ENCODE measurements around the gene CRAMP1.

GRCh38 chr16:1642753-1643152 lies 30.6 kb downstream of the CRAMP1 start:
- no peak for TF ChIP-seq TAF1 (IDR thresholded peaks at IDR 0.05; ENCODE audit: borderline replicate concordance, insufficient read depth, low read length)
- no peak for TF ChIP-seq REST (IDR thresholded peaks at IDR 0.05; ENCODE audit: insufficient read depth in 1 of 2, low read depth in 2 of 2, low read length in 2 of 2)
- no peak for TF ChIP-seq SIN3A (IDR thresholded peaks at IDR 0.05; ENCODE audit: borderline replicate concordance, insufficient read depth, low read length)
- no peak for TF ChIP-seq POLR2AphosphoS5 (IDR thresholded peaks at IDR 0.05; ENCODE audit: low read depth, low read length)
- TF ChIP-seq FOXP2 (optimal IDR thresholded peaks at IDR 0.05; ENCODE audit: borderline replicate concordance, extremely low read depth, extremely low read length, insufficient read depth) = no peak
